Suprapubic skin (tissue), 3 donors: Measurements from ENCODE around the gene AGTRAP.

Source experiments
- CTCF ChIP-seq, 2 donors: fragments of 200-600 bp in 1 of 2; fragments of 450-650 bp in 1 of 2; sonication (generic) in 1 of 2; IDR thresholded peaks; one replicate each; pipeline ENCODE4 v1.5.1; 2016 to 2019; ENCODE audit warnings: antibody characterized with exemption in 2 of 2, mild to moderate bottlenecking in 1 of 2, moderate library complexity in 1 of 2
- EP300 ChIP-seq: sonication (generic); formaldehyde crosslinking; IDR thresholded peaks from one replicate; pipeline ENCODE4 v1.6.1; 2017; ENCODE audit warnings: antibody characterized with exemption
- POLR2A ChIP-seq, 2 donors: fragments of 450-650 bp; IDR thresholded peaks; one replicate each; pipeline ENCODE4 v1.6.1; 2017; ENCODE audit warnings: antibody characterized with exemption in 2 of 2, mild to moderate bottlenecking in 2 of 2, moderate library complexity in 2 of 2

- TF ChIP-seq CTCF (IDR thresholded peaks at IDR 0.05) (no peak), POLR2A (IDR thresholded peaks at IDR 0.05) (no peak), EP300 (no peak)
These were observed 22.8 kb upstream of the AGTRAP start for GRCh38 chr1:11713095-11713494.
